GM12878 (cell line): ENCODE results near the gene OLFM2.

Experiments used
- CHD4 ChIP-seq: fragments of 200-600 bp; sonication (generic); IDR thresholded peaks from 2 replicates; pipeline ENCODE4 v1.6.1; 2016; ENCODE audit warnings: mild to moderate bottlenecking
- FOXM1 ChIP-seq: IDR thresholded peaks from 2 replicates; pipeline ENCODE4 v1.6.1; 2012; ENCODE audit warnings: low read depth, mild to moderate bottlenecking, inconsistent platforms, low read length, moderate library complexity

GRCh38 chr19:9901642-9902041, 34.7 kb downstream of the OLFM2 start:
- TF ChIP-seq FOXM1 (no peak), CHD4 (no peak)
